GM23338 (cell line): ENCODE data around the gene STAT1. TPM values are rescaled to one million over a fixed set of nuclear protein-coding genes. Genes with fewer than 3 reads are reported as not detected.

Experiments
- ATAC-seq: fragments of 200-7000 bp; cut with Tn5 transposase; 3 replicates; pipeline ENCODE4 v1.9.1; 2020
- DNase-seq: peaks from one replicate; pipeline ENCODE4 v3.0.0-alpha.2; 2015; ENCODE audit warnings: low spot score
- H2AFZ ChIP-seq: fragments of 200-600 bp; sonication (generic); 2 replicates; pipeline ENCODE4 v1.8.0; 2016; ENCODE audit warnings: antibody characterized with exemption, mild to moderate bottlenecking, moderate library complexity
- H3F3A ChIP-seq: fragments of 200-600 bp; sonication (generic); replicated peaks from 2 replicates; pipeline ENCODE4 v1.8.0; 2017; ENCODE audit warnings: antibody characterized with exemption, mixed run types, low read depth
- H3K27ac ChIP-seq: fragments of 200-600 bp; sonication (generic); 2 replicates; pipeline ENCODE4 v1.6.1; 2016; ENCODE audit warnings: low read depth
- H3K27me3 ChIP-seq: fragments of 200-600 bp; sonication (generic); 2 replicates; pipeline ENCODE4 v1.8.0; 2016; ENCODE audit warnings: mild to moderate bottlenecking, mixed run types, moderate library complexity; ENCODE audit not compliant: insufficient read depth
- H3K36me3 ChIP-seq: fragments of 200-600 bp; sonication (generic); 2 replicates; pipeline ENCODE4 v1.8.0; 2016; ENCODE audit warnings: mild to moderate bottlenecking; ENCODE audit not compliant: insufficient read depth
- H3K4me1 ChIP-seq: fragments of 200-600 bp; sonication (generic); 2 replicates; pipeline ENCODE4 v1.8.0; 2016; ENCODE audit warnings: mild to moderate bottlenecking, moderate library complexity; ENCODE audit not compliant: insufficient read depth
- H3K4me2 ChIP-seq: fragments of 200-600 bp; sonication (generic); 2 replicates; pipeline ENCODE4 v1.7.1; 2017; ENCODE audit warnings: mixed run types
- H3K4me3 ChIP-seq: fragments of 200-600 bp; sonication (generic); 2 replicates; pipeline ENCODE4 v1.6.1; 2016; ENCODE audit warnings: mixed run types
- H3K79me2 ChIP-seq: fragments of 200-600 bp; sonication (generic); replicated peaks from 2 replicates; pipeline ENCODE4 v1.8.0; 2017; ENCODE audit warnings: mild to moderate bottlenecking; ENCODE audit not compliant: insufficient read depth
- H3K9me2 ChIP-seq: fragments of 200-600 bp; sonication (generic); 2 replicates; pipeline ENCODE4 v1.8.0; 2017; ENCODE audit not compliant: insufficient read depth
- H4K20me1 ChIP-seq: fragments of 200-600 bp; sonication (generic); replicated peaks from 2 replicates; pipeline ENCODE4 v1.8.0; 2017; ENCODE audit warnings: mild to moderate bottlenecking; ENCODE audit not compliant: insufficient read depth
- H3K27ac Mint-ChIP-seq: 2 replicates; pipeline ENCODE4 v1.8.0; 2020; ENCODE audit warnings: inconsistent platforms, mild to moderate bottlenecking, moderate library complexity, mixed read lengths
- H3K27me3 Mint-ChIP-seq: 3 replicates; pipeline ENCODE4 v1.8.0; 2022; ENCODE audit warnings: low read depth, mild to moderate bottlenecking, moderate library complexity, mixed read lengths, inconsistent platforms; ENCODE audit not compliant: insufficient read depth, poor library complexity
- H3K36me3 Mint-ChIP-seq: 3 replicates; pipeline ENCODE4 v1.8.0; 2021; ENCODE audit warnings: low read depth, mild to moderate bottlenecking, inconsistent platforms, moderate library complexity, mixed read lengths
- H3K4me1 Mint-ChIP-seq: 3 replicates; pipeline ENCODE4 v1.8.0; 2020; ENCODE audit warnings: mild to moderate bottlenecking, inconsistent platforms, mixed read lengths
- H3K4me3 Mint-ChIP-seq: 3 replicates; pipeline ENCODE4 v1.8.0; 2021; ENCODE audit warnings: moderate library complexity, mild to moderate bottlenecking, inconsistent platforms, mixed read lengths
- H3K9me3 Mint-ChIP-seq: 3 replicates; pipeline ENCODE4 v1.8.0; 2020; ENCODE audit warnings: moderate library complexity, mild to moderate bottlenecking, inconsistent platforms, mixed read lengths
- CREB1 ChIP-seq: fragments of 250-450 bp; sonication (Bioruptor Pico); IDR thresholded peaks from 2 replicates; pipeline ENCODE4 v1.5.0; 2020; ENCODE audit warnings: low read depth, mild to moderate bottlenecking, moderate library complexity
- ETS1 ChIP-seq: IDR thresholded peaks from 2 replicates; pipeline ENCODE4 v1.6.1; 2016; ENCODE audit warnings: antibody characterized with exemption
- EZH2 ChIP-seq: fragments of 200-600 bp; sonication (generic); IDR thresholded peaks from one replicate; pipeline ENCODE4 v1.8.0; 2017; ENCODE audit warnings: antibody characterized with exemption, mild to moderate bottlenecking, low read depth; ENCODE audit not compliant: unreplicated experiment
- EZH2phosphoT487 ChIP-seq: fragments of 200-600 bp; sonication (generic); IDR thresholded peaks from one replicate; pipeline ENCODE4 v1.8.1; 2018; ENCODE audit warnings: antibody characterized with exemption; ENCODE audit not compliant: unreplicated experiment
- JUNB ChIP-seq: IDR thresholded peaks from one replicate; pipeline ENCODE4 v1.6.1; 2016; ENCODE audit warnings: antibody characterized with exemption; ENCODE audit not compliant: unreplicated experiment
- NANOG ChIP-seq: IDR thresholded peaks from 2 replicates; pipeline ENCODE4 v1.6.1; 2016; ENCODE audit warnings: antibody characterized with exemption, borderline replicate concordance
- POLR2AphosphoS5 ChIP-seq: IDR thresholded peaks from 2 replicates; pipeline ENCODE4 v1.6.1; 2016; ENCODE audit warnings: antibody characterized with exemption, low read depth
- STAT1 ChIP-seq: IDR thresholded peaks from one replicate; pipeline ENCODE4 v1.6.1; 2016; ENCODE audit warnings: antibody characterized with exemption; ENCODE audit not compliant: unreplicated experiment
- ZNF114 ChIP-seq: fragments of 250-450 bp; sonication (Bioruptor Pico); IDR thresholded peaks from 2 replicates; pipeline ENCODE4 v1.5.0; 2020; ENCODE audit warnings: mild to moderate bottlenecking, moderate library complexity
- ZNF331 ChIP-seq: fragments of 250-450 bp; sonication (Bioruptor Pico); IDR thresholded peaks from 2 replicates; pipeline ENCODE4 v1.5.0; 2020; ENCODE audit warnings: low read depth, mild to moderate bottlenecking, moderate library complexity
- ZNF462 ChIP-seq: fragments of 250-450 bp; sonication (Bioruptor Pico); IDR thresholded peaks from 2 replicates; pipeline ENCODE4 v1.5.0; 2020; ENCODE audit warnings: mild to moderate bottlenecking, moderate library complexity
- polyA plus RNA-seq: library from polyadenylated mRNA; unstranded; fragments of >200 nt; fragmentation: Nextera tagmentation; extraction: Ambion mirVana; gene quantifications from 2 replicates; pipeline ENCODE4 v1.2.1, GENCODE V29; 2016
- total RNA-seq: library from RNA; depleted of rRNA; stranded (reverse); fragments of >200 nt; shearing (Covaris generic); gene quantifications from 2 replicates; pipeline ENCODE4 v1.2.3, GENCODE V29; 2014
- TF ChIP-seq, protein P1 (sequence below), 2 experiments: fragments of 200-600 bp in 1 of 2; sonication (generic) in 1 of 2; conservative IDR thresholded peaks; 2 replicates each; pipeline versions ENCODE4 v1.5.1 to v1.6.1; 2016 to 2017; ENCODE audit warnings: antibody characterized with exemption in 2 of 2, low read depth in 2 of 2, mild to moderate bottlenecking in 2 of 2, moderate library complexity in 1 of 2
- TF ChIP-seq, protein P2 (sequence below): IDR thresholded peaks from one replicate; pipeline ENCODE4 v1.6.1; 2018; ENCODE audit warnings: antibody characterized with exemption; ENCODE audit not compliant: unreplicated experiment

The STAT1 gene
- total and polyA plus RNA-seq, 2 experiments from 2014 or later, result 15.1 to 47.4 TPM

DNA sequence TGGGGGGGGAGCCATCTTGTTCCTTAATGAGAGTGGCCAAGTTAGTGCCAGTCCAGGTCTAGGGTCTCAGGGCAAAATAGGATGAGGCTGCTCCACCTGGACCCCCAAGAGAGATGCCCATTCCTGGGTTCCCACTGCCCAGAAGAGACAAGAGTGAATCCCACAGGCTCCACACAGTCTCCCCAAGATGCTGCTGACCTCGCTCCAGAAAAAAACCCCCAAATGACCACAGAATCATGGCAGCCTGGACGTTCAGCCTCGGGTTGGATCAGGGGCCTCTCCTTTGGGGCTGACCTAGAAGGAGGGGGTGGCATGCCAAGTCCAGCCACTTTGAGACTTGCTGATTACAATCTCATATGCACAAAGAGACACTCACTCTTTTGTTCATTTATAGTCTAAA lies 25.1 kb downstream of the STAT1 start:
- Histone ChIP-seq H3K27me3 (no peaks in the 10 kb centered on the region), H3K4me1 (no peaks in the 10 kb centered on the region), H3F3A (no peaks in the 10 kb centered on the region), H3K27ac (no peak overlapping the region), H3K79me2 (no peaks in the 10 kb centered on the region), H3K4me3 (no peak overlapping the region), H3K36me3 (peaks cover 34% of the 10 kb centered on the region), H3K9me2 (no peaks in the 10 kb centered on the region), H4K20me1 (peaks cover 5% of the 10 kb centered on the region), H3K4me2 (no peak overlapping the region), H2AFZ (no peak overlapping the region)
- Mint-ChIP-seq H3K27me3 (no peaks in the 10 kb centered on the region), H3K27ac (no peak overlapping the region), H3K4me3 (no peak overlapping the region), H3K36me3 (peaks cover 80% of the 10 kb centered on the region), H3K9me3 (no peaks in the 10 kb centered on the region), H3K4me1 (no peaks in the 10 kb centered on the region)
- ATAC-seq (no peak), DNase-seq (no peak)
- TF ChIP-seq ZNF114 (CRISPR knock-in tag) (no peak), STAT1 (no peak), POLR2AphosphoS5 (no peak), EZH2 (no peak), EZH2phosphoT487 (no peak), ZNF331 (CRISPR knock-in tag) (no peak), JUNB (no peak), ETS1 (no peak), NANOG (no peak), ZNF462 (no peak), CREB1 (CRISPR knock-in tag) (no peak)
- TF ChIP-seq, protein P1, sequence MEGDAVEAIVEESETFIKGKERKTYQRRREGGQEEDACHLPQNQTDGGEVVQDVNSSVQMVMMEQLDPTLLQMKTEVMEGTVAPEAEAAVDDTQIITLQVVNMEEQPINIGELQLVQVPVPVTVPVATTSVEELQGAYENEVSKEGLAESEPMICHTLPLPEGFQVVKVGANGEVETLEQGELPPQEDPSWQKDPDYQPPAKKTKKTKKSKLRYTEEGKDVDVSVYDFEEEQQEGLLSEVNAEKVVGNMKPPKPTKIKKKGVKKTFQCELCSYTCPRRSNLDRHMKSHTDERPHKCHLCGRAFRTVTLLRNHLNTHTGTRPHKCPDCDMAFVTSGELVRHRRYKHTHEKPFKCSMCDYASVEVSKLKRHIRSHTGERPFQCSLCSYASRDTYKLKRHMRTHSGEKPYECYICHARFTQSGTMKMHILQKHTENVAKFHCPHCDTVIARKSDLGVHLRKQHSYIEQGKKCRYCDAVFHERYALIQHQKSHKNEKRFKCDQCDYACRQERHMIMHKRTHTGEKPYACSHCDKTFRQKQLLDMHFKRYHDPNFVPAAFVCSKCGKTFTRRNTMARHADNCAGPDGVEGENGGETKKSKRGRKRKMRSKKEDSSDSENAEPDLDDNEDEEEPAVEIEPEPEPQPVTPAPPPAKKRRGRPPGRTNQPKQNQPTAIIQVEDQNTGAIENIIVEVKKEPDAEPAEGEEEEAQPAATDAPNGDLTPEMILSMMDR (conservative IDR thresholded peaks at IDR 0.05; ENCODE audit: low read depth in 2 of 2), result no peak
- TF ChIP-seq, protein P2, sequence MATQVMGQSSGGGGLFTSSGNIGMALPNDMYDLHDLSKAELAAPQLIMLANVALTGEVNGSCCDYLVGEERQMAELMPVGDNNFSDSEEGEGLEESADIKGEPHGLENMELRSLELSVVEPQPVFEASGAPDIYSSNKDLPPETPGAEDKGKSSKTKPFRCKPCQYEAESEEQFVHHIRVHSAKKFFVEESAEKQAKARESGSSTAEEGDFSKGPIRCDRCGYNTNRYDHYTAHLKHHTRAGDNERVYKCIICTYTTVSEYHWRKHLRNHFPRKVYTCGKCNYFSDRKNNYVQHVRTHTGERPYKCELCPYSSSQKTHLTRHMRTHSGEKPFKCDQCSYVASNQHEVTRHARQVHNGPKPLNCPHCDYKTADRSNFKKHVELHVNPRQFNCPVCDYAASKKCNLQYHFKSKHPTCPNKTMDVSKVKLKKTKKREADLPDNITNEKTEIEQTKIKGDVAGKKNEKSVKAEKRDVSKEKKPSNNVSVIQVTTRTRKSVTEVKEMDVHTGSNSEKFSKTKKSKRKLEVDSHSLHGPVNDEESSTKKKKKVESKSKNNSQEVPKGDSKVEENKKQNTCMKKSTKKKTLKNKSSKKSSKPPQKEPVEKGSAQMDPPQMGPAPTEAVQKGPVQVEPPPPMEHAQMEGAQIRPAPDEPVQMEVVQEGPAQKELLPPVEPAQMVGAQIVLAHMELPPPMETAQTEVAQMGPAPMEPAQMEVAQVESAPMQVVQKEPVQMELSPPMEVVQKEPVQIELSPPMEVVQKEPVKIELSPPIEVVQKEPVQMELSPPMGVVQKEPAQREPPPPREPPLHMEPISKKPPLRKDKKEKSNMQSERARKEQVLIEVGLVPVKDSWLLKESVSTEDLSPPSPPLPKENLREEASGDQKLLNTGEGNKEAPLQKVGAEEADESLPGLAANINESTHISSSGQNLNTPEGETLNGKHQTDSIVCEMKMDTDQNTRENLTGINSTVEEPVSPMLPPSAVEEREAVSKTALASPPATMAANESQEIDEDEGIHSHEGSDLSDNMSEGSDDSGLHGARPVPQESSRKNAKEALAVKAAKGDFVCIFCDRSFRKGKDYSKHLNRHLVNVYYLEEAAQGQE, result no peak
